NB4 (cell line): Measurements from ENCODE around the gene HCAR2.
"Not testable (repeated sequence)": the region's sequence is repeated elsewhere in the genome, so short reads cannot be mapped to it uniquely, and the experiment has no call there.

Experiments used
- DNase-seq: peaks from one replicate; pipeline ENCODE4 v3.0.0; 2010; ENCODE audit warnings: low read depth
- H3K4me3 ChIP-seq: one replicate; pipeline ENCODE4 v1.5.1; 2011; ENCODE audit warnings: mild to moderate bottlenecking, low read depth, low read length, moderate library complexity
- MYC ChIP-seq: IDR thresholded peaks from 2 replicates; pipeline ENCODE4 v1.6.1; 2011; ENCODE audit warnings: low read depth, low read length
- POLR2A ChIP-seq: IDR thresholded peaks from 2 replicates; pipeline ENCODE4 v1.6.1; 2011; ENCODE audit warnings: mild to moderate bottlenecking; ENCODE audit not compliant: insufficient read length; ENCODE audit errors: extremely low read depth
- TF ChIP-seq, protein P1 (sequence below): IDR thresholded peaks from one replicate; pipeline ENCODE4 v1.5.1; 2012; ENCODE audit warnings: low read depth, low read length
- TF ChIP-seq, protein P2 (sequence below): IDR thresholded peaks from 2 replicates; pipeline ENCODE4 v1.6.1; 2011; ENCODE audit warnings: low read depth, low read length

The HCAR2 gene

DNA sequence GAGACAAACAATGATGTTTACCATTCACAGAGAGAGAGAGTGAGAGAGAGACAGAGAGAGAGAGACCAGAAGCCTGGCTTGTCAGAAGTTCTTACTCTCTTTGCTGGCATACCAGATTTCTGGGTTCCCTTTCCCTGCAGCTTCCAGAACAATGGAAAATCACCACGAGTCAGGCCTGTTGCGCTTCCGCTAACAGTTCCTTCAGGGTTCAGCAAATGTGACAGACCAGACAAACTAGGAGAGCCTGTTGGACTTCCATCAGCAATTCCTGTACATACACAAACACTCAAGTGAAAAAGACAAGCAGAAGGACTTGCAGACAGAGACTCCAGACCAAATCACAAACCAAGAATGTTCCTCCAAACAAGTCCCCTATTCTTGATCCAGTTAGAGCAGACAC lies 6.1 kb upstream of the HCAR2 start:
- not testable (repeated sequence) for DNase-seq, H3K4me3 ChIP-seq

DNA sequence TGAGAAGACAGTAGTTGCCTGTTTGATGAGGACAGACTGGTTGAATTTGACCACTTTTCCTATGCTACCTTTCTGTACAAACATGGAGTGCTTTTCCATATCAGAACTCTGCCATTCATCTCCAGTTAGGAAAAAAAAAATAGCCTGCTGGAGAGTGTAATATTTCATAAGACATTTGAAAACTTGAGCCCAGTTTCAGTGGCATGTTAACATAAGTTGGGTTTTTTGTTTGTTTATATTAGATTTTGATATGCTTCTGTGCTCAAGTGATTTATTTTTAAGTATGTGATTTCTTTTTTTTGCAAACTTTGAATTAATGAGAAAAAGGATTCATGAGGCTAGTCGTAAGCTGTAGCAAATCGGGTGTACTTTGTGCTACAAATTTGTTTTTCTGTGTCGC lies 684 bp upstream of the HCAR2 start:
- not testable (repeated sequence) for DNase-seq, H3K4me3 ChIP-seq

DNA sequence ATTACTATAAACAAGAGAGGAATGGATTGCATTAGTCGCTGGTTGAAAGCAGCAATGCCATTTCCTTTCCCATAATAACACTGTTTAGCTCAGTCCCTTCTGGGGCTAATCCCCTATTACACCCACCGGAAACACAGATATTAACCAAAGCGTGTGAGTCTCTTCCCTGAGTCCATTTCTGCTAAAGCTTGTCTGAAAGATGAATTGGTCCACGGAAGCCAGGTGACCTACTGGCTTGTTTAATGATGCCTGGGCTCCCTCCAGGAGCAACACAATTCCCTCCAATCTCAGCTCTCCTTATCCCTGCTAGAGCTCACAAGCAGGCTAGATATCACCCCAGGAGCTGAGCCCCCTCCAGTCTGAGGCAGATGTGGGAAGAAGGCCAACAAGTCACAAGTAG lies 1.7 kb downstream of the HCAR2 start:
- not testable (repeated sequence) for DNase-seq, H3K4me3 ChIP-seq

DNA sequence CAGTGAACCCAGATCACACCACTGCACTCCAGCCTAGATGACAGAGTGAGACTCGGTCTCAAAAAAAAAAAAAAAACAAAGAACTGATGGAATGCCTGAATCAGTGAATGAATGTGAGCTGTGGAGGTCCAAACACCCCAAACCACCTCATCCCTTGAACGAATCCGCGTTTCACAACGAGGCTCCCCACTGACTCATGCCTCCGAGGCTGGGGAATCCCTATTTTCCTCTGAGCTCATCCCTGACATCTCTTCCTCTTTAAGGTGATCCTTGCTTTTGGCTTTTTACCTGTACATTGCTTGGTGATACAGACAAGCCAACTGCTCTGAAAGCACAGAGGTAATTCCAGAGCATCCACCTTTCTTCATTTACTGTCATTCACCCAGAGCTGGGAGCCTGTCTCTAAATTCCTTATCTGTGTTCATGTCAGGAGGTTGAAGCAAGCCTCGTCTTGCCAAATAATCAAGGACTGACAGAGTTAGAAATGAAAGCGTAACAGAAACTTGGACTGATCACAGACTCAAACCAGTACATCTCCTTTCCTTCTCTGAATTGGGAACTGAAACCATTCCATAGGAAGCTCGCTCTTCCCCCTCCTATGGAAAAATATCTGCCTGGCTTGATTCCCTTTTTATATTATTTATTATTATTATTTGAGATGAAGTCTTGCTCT lies 3.0 kb downstream of the HCAR2 start:
- DNase-seq, H3K4me3 ChIP-seq: not testable (repeated sequence)

DNA sequence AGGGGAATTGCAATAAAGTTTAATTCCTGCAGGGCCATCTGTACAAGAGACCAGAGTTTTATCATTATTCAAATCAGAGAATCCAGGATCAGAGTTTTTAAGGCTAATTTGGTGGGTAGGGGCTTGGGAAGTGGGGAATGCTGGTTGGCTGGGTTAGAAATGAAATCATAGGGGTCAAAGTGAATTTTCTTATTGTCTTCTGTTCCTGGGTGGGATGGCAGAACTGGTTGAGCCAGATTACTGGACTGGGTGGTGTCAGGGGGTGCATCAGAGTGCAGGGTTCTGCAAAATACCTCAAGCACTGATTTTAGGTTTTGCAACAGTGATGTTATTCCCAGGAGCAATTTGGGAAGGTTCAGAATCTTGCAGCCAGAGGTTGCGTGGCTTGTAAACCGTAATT lies 6.2 kb downstream of the HCAR2 start:
- DNase-seq: not testable (repeated sequence)

DNA sequence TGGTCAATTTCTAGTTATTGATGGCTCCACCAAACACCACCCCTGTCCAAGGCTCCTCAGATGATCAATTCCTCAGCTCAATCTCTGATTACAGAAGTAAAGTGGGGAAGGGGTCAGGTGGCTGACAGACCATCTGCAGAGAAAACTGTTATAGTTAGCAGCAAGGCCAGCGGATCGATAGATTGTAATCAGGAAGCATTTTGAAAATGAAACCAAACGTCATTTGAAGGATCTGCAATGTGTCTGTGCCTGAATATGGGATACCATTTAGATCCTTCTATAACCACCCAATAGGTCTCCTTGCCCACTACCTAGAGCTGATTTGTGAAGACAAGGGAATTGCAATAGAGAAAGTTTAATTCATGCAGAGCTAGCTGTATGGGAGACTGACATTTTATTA lies 11.6 kb downstream of the HCAR2 start:
- H3K4me3 ChIP-seq: no peak overlapping the region

More for the DNA sequence above, 6.2 kb downstream of the HCAR2 start:
- not testable (repeated sequence) for H3K4me3 ChIP-seq

DNA sequence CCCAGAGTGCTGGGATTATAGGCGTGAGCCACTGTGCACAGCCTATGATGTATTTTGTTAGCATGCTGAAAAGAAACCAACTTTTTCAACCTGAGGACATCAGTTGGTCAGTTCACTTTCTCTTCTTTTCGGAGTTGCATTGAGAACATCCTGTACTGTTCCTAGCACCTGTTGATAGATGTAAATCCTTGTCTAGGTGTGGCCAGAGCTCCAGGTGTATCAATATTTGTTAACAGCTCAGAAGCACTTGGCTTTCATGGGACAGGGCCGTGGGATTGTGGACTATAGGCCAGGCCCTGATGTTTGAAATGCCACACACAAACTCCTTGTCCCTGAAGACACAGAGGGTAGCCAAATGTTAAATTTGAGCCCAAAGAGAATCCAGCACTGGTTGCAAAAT lies 14.9 kb downstream of the HCAR2 start:
- TF ChIP-seq MYC (no peak), POLR2A (no peak)
- TF ChIP-seq, protein P1, sequence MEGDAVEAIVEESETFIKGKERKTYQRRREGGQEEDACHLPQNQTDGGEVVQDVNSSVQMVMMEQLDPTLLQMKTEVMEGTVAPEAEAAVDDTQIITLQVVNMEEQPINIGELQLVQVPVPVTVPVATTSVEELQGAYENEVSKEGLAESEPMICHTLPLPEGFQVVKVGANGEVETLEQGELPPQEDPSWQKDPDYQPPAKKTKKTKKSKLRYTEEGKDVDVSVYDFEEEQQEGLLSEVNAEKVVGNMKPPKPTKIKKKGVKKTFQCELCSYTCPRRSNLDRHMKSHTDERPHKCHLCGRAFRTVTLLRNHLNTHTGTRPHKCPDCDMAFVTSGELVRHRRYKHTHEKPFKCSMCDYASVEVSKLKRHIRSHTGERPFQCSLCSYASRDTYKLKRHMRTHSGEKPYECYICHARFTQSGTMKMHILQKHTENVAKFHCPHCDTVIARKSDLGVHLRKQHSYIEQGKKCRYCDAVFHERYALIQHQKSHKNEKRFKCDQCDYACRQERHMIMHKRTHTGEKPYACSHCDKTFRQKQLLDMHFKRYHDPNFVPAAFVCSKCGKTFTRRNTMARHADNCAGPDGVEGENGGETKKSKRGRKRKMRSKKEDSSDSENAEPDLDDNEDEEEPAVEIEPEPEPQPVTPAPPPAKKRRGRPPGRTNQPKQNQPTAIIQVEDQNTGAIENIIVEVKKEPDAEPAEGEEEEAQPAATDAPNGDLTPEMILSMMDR: no peak
- TF ChIP-seq, protein P2, sequence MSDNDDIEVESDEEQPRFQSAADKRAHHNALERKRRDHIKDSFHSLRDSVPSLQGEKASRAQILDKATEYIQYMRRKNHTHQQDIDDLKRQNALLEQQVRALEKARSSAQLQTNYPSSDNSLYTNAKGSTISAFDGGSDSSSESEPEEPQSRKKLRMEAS: no peak
- no peak overlapping the region for H3K4me3 ChIP-seq
- no peak for DNase-seq

More for the DNA sequence above, 11.6 kb downstream of the HCAR2 start:
- DNase-seq: no peak
- TF ChIP-seq, protein P2: no peak
- TF ChIP-seq, protein P1: no peak
- TF ChIP-seq POLR2A: no peak
- TF ChIP-seq MYC: no peak

DNA sequence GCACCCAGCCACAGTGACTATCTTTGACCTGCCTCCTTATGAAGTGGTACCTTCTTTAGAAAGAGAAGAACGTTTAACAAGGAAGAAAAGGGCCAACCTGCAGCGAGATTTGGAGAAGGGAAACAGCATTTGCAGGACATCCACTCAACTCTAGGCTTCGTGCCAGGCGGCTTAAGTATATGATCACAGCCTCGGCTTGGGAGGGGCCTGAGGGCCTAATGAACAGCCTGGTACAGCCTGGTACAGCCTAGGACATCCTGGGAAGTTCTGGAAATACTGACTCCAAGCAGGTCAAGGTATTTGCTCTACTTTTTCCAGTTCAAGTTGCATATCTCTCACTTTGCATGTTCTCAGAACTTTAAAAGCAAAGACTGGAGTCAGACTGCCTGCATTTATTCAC lies 16.1 kb downstream of the HCAR2 start:
- no peak overlapping the region for H3K4me3 ChIP-seq
- DNase-seq: no peak
- TF ChIP-seq POLR2A (no peak), MYC (no peak)
- TF ChIP-seq, protein P2: no peak
- TF ChIP-seq, protein P1: no peak

DNA sequence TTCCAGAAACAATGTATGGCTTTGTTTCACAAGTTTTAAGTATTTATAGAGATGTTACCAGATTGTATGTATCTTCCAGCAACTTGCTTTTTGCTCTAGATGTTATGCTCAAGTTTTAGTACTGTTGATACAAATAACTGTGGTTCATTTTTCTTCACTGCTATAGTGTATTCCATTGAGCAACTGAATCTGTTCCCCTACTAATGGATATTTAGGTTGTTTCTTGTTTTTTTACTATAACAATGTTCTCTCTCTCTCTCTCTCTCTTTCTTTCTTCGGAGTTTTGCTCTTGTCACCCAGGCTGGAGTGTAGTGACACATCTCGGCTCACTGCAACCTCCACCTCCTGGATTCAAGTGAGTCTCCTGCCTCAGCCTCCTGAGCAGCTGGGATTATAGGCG lies 16.6 kb downstream of the HCAR2 start:
- H3K4me3 ChIP-seq: no peak overlapping the region
- DNase-seq: no peak
- TF ChIP-seq, protein P2: no peak
- TF ChIP-seq, protein P1: no peak
- TF ChIP-seq MYC (no peak), POLR2A (no peak)
